Measurements from ENCODE around the gene SSMEM1.
A peak's percentile ranks its signal among the peaks of the same experiment; 100 is the strongest.
"Not testable (repeated sequence)": the region's sequence is repeated elsewhere in the genome, so short reads cannot be mapped to it uniquely, and the experiment has no call there.

Gene SSMEM1

GRCh38 chr7:130181263-130181605, 26.4 kb upstream of the SSMEM1 start:
- Histone ChIP-seq H3K9me3 (ENCODE audit: low read depth, low read length) (no peaks in the 10 kb centered on the region), H3K36me3 (ENCODE audit: insufficient read depth, low read length) (peaks cover 79% of the 10 kb centered on the region), H3K27ac (no peak overlapping the region), H3K9ac (ENCODE audit: insufficient read length) (no peak overlapping the region), H3K4me3 (no peak overlapping the region)
- no peak for TF ChIP-seq FOXP2 (optimal IDR thresholded peaks at IDR 0.05; ENCODE audit: control extremely low read depth, extremely low read length, insufficient read depth)
- TF ChIP-seq EZH2 (IDR thresholded peaks at IDR 0.05), result no peak
- no peak for TF ChIP-seq POLR2AphosphoS5 (IDR thresholded peaks at IDR 0.05; ENCODE audit: borderline replicate concordance, low read depth, low read length)
- no peak for DNase-seq (ENCODE audit: low read depth, low spot score)

GRCh38 chr7:130182990-130183389, 24.7 kb upstream of the SSMEM1 start:
- Histone ChIP-seq H3K36me3 (ENCODE audit: insufficient read depth, low read length) (peaks cover 80% of the 10 kb centered on the region), H3K4me3 (no peak overlapping the region), H3K9ac (ENCODE audit: insufficient read length) (no peak overlapping the region), H3K9me3 (ENCODE audit: low read depth, low read length) (no peaks in the 10 kb centered on the region), H3K27ac (no peak overlapping the region)
- DNase-seq (ENCODE audit: low read depth, low spot score), result no peak
- TF ChIP-seq EZH2 (IDR thresholded peaks at IDR 0.05) (no peak), FOXP2 (optimal IDR thresholded peaks at IDR 0.05; ENCODE audit: control extremely low read depth, extremely low read length, insufficient read depth) (no peak), POLR2AphosphoS5 (IDR thresholded peaks at IDR 0.05; ENCODE audit: borderline replicate concordance, low read depth, low read length) (no peak)

- H3K4me3 ChIP-seq; DNase-seq (ENCODE audit: low read depth, low spot score); H3K27ac ChIP-seq; H3K9me3 ChIP-seq (ENCODE audit: low read depth, low read length); H3K9ac ChIP-seq (ENCODE audit: insufficient read length): not testable (repeated sequence)
- H3K36me3 ChIP-seq (ENCODE audit: insufficient read depth, low read length), result peaks cover 78% of the 10 kb centered on the region
These were observed 23.3 kb upstream of the SSMEM1 start for GRCh38 chr7:130184349-130184748.

- no peak overlapping the region for H3K4me3 ChIP-seq
- no peak overlapping the region for H3K27ac ChIP-seq
- H3K9ac ChIP-seq (ENCODE audit: insufficient read length), result no peak overlapping the region
- H3K36me3 ChIP-seq (ENCODE audit: insufficient read depth, low read length), result peaks cover 84% of the 10 kb centered on the region
- H3K9me3 ChIP-seq (ENCODE audit: low read depth, low read length), result no peaks in the 10 kb centered on the region
- no peak for DNase-seq (ENCODE audit: low read depth, low spot score)
- TF ChIP-seq POLR2AphosphoS5 (IDR thresholded peaks at IDR 0.05; ENCODE audit: borderline replicate concordance, low read depth, low read length) (no peak), FOXP2 (optimal IDR thresholded peaks at IDR 0.05; ENCODE audit: control extremely low read depth, extremely low read length, insufficient read depth) (no peak), EZH2 (IDR thresholded peaks at IDR 0.05) (no peak)
These were observed 20.3 kb upstream of the SSMEM1 start for GRCh38 chr7:130187360-130187759.

GRCh38 chr7:130189343-130189742, 18.3 kb upstream of the SSMEM1 start:
- peaks cover 83% of the 10 kb centered on the region for H3K36me3 ChIP-seq (ENCODE audit: insufficient read depth, low read length)
- no peak overlapping the region for H3K4me3 ChIP-seq
- H3K9me3 ChIP-seq (ENCODE audit: low read depth, low read length), result no peaks in the 10 kb centered on the region
- no peak overlapping the region for H3K9ac ChIP-seq (ENCODE audit: insufficient read length)
- H3K27ac ChIP-seq, result peak overlapping the region; percentile 38
- no peak for TF ChIP-seq EZH2 (IDR thresholded peaks at IDR 0.05)
- TF ChIP-seq FOXP2 (optimal IDR thresholded peaks at IDR 0.05; ENCODE audit: control extremely low read depth, extremely low read length, insufficient read depth), result no peak
- no peak for TF ChIP-seq POLR2AphosphoS5 (IDR thresholded peaks at IDR 0.05; ENCODE audit: borderline replicate concordance, low read depth, low read length)
- no peak for DNase-seq (ENCODE audit: low read depth, low spot score)

- DNase-seq (ENCODE audit: low read depth, low spot score), result no peak
- Histone ChIP-seq H3K4me3 (no peak overlapping the region), H3K9me3 (ENCODE audit: low read depth, low read length) (no peaks in the 10 kb centered on the region), H3K36me3 (ENCODE audit: insufficient read depth, low read length) (peaks cover 84% of the 10 kb centered on the region), H3K9ac (ENCODE audit: insufficient read length) (no peak overlapping the region), H3K27ac (no peak overlapping the region; the same call in 1 of the 2 replicates)
- TF ChIP-seq FOXP2 (optimal IDR thresholded peaks at IDR 0.05; ENCODE audit: control extremely low read depth, extremely low read length, insufficient read depth) (no peak), POLR2AphosphoS5 (IDR thresholded peaks at IDR 0.05; ENCODE audit: borderline replicate concordance, low read depth, low read length) (no peak), EZH2 (IDR thresholded peaks at IDR 0.05) (no peak)
These were observed 15.9 kb upstream of the SSMEM1 start for GRCh38 chr7:130191791-130192190.

GRCh38 chr7:130195396-130195795, 12.3 kb upstream of the SSMEM1 start:
- DNase-seq (ENCODE audit: low read depth, low spot score), result no peak
- TF ChIP-seq POLR2AphosphoS5 (IDR thresholded peaks at IDR 0.05; ENCODE audit: borderline replicate concordance, low read depth, low read length) (no peak), FOXP2 (optimal IDR thresholded peaks at IDR 0.05; ENCODE audit: control extremely low read depth, extremely low read length, insufficient read depth) (no peak), EZH2 (IDR thresholded peaks at IDR 0.05) (no peak)
- no peaks in the 10 kb centered on the region for H3K9me3 ChIP-seq (ENCODE audit: low read depth, low read length)
- 0 out of 2 replicates have a peak overlapping the region, but pooled peaks have one; percentile 23 for H3K27ac ChIP-seq
- H3K9ac ChIP-seq (ENCODE audit: insufficient read length), result no peak overlapping the region
- H3K36me3 ChIP-seq (ENCODE audit: insufficient read depth, low read length), result peaks cover 91% of the 10 kb centered on the region
- no peak overlapping the region for H3K4me3 ChIP-seq

GRCh38 chr7:130196476-130196875, 11.2 kb upstream of the SSMEM1 start:
- peaks cover 91% of the 10 kb centered on the region for H3K36me3 ChIP-seq (ENCODE audit: insufficient read depth, low read length)
- no peak for DNase-seq (ENCODE audit: low read depth, low spot score)
- TF ChIP-seq POLR2AphosphoS5 (IDR thresholded peaks at IDR 0.05; ENCODE audit: borderline replicate concordance, low read depth, low read length), result no peak
- TF ChIP-seq FOXP2 (optimal IDR thresholded peaks at IDR 0.05; ENCODE audit: control extremely low read depth, extremely low read length, insufficient read depth), result no peak
- no peak for TF ChIP-seq EZH2 (IDR thresholded peaks at IDR 0.05)
- H3K4me3 ChIP-seq, result no peak overlapping the region
- H3K9ac ChIP-seq (ENCODE audit: insufficient read length), result no peak overlapping the region
- no peaks in the 10 kb centered on the region for H3K9me3 ChIP-seq (ENCODE audit: low read depth, low read length)
- no peak overlapping the region for H3K27ac ChIP-seq

GRCh38 chr7:130197094-130197493, 10.6 kb upstream of the SSMEM1 start:
- H3K36me3 ChIP-seq (ENCODE audit: insufficient read depth, low read length), result peaks cover 91% of the 10 kb centered on the region
- no peaks in the 10 kb centered on the region for H3K9me3 ChIP-seq (ENCODE audit: low read depth, low read length)
- no peak overlapping the region for H3K27ac ChIP-seq
- no peak overlapping the region for H3K4me3 ChIP-seq
- TF ChIP-seq FOXP2 (optimal IDR thresholded peaks at IDR 0.05; ENCODE audit: control extremely low read depth, extremely low read length, insufficient read depth) (no peak), POLR2AphosphoS5 (IDR thresholded peaks at IDR 0.05; ENCODE audit: borderline replicate concordance, low read depth, low read length) (no peak)
- DNase-seq (ENCODE audit: low read depth, low spot score), result no peak
- no peak overlapping the region for H3K9ac ChIP-seq (ENCODE audit: insufficient read length)

All from SK-N-MC (cell line).